Measurements from ENCODE around the gene BRD3OS. TPM values are rescaled to one million over a fixed set of nuclear protein-coding genes. Genes with fewer than 3 reads are reported as not detected.

Gene BRD3OS
- total RNA-seq, 2 experiments from 2014 or later = 13.7 to 21.6 TPM

- Histone ChIP-seq H3K4me2 (ENCODE audit: low read length) (no peak overlapping the region), H3K9me2 (ENCODE audit: insufficient read depth, low read length) (no peaks in the 10 kb centered on the region), H3K9me3 (ENCODE audit: low read length) (no peaks in the 10 kb centered on the region), H2AFZ (ENCODE audit: low read length) (no peak overlapping the region), H3K79me2 (ENCODE audit: insufficient read depth, low read depth, low read length) (no peaks in the 10 kb centered on the region), H3K4me3 (ENCODE audit: low read depth, low read length, poor library complexity, severe bottlenecking) (no peak overlapping the region), H3K27ac (ENCODE audit: low read depth, low read length, poor library complexity, severe bottlenecking) (no peak overlapping the region), H3K4me1 (ENCODE audit: insufficient read depth, low read length, poor library complexity, severe bottlenecking) (peaks cover 8% of the 10 kb centered on the region), H4K20me1 (ENCODE audit: insufficient read depth, low read length) (no peaks in the 10 kb centered on the region), H3K36me3 (ENCODE audit: insufficient read depth, low read length) (peaks cover 18% of the 10 kb centered on the region; the same call in 1 of the 2 replicates)
- intact Hi-C loops (cut with micrococcal nuclease; ENCODE audit: unreplicated experiment) = no loop called here
- ChIA-PET POLR2A (interaction anchor here (0.6 kb wide), 1 partner anchor 112 kb away, joined by 6 read pairs; no protein-coding TSS in a partner anchor), CTCF (ENCODE audit: unreplicated experiment) (no interaction called here)
- DNase-seq (ENCODE audit: low spot score) = no peak
- no TSS peak for BruUV-seq (replicated peaks)
- no peak for TF ChIP-seq EZH2phosphoT487 (IDR thresholded peaks at IDR 0.05; ENCODE audit: borderline replicate concordance, low read depth, low read length)
- no peak for TF ChIP-seq CTCF (conservative IDR thresholded peaks at IDR 0.05; ENCODE audit: low read length)
Observed at GRCh38 chr9:134030821-134031470, 5.7 kb downstream of the BRD3OS start.

- no peak overlapping the region for H3K4me2 ChIP-seq (ENCODE audit: low read length)
- BruUV-seq (replicated peaks) = no TSS peak
- ChIA-PET POLR2A (no interaction called here), CTCF (ENCODE audit: unreplicated experiment) (no interaction called here)
- H3K9me2 ChIP-seq (ENCODE audit: insufficient read depth, low read length) = no peaks in the 10 kb centered on the region
- no peaks in the 10 kb centered on the region for H3K79me2 ChIP-seq (ENCODE audit: insufficient read depth, low read depth, low read length)
- no peaks in the 10 kb centered on the region for H3K9me3 ChIP-seq (ENCODE audit: low read length)
- no peak overlapping the region for H3K4me3 ChIP-seq (ENCODE audit: low read depth, low read length, poor library complexity, severe bottlenecking)
- peaks cover 18% of the 10 kb centered on the region; the same call in 1 of the 2 replicates for H3K36me3 ChIP-seq (ENCODE audit: insufficient read depth, low read length)
- no peak overlapping the region for H3K27ac ChIP-seq (ENCODE audit: low read depth, low read length, poor library complexity, severe bottlenecking)
- no peak for DNase-seq (ENCODE audit: low spot score)
- intact Hi-C loops (cut with micrococcal nuclease; ENCODE audit: unreplicated experiment) = no loop called here
- TF ChIP-seq CTCF (conservative IDR thresholded peaks at IDR 0.05; ENCODE audit: low read length) (no peak), EZH2phosphoT487 (IDR thresholded peaks at IDR 0.05; ENCODE audit: borderline replicate concordance, low read depth, low read length) (no peak)
- H3K4me1 ChIP-seq (ENCODE audit: insufficient read depth, low read length, poor library complexity, severe bottlenecking) = no peaks in the 10 kb centered on the region
- no peaks in the 10 kb centered on the region for H4K20me1 ChIP-seq (ENCODE audit: insufficient read depth, low read length)
- no peak overlapping the region for H2AFZ ChIP-seq (ENCODE audit: low read length)
Observed at GRCh38 chr9:134031783-134032182, 6.5 kb downstream of the BRD3OS start.

GRCh38 chr9:134032456-134033222 lies 7.4 kb downstream of the BRD3OS start:
- Histone ChIP-seq H3K4me3 (ENCODE audit: low read depth, low read length, poor library complexity, severe bottlenecking) (no peak overlapping the region), H3K9me2 (ENCODE audit: insufficient read depth, low read length) (no peaks in the 10 kb centered on the region), H3K4me2 (ENCODE audit: low read length) (no peak overlapping the region), H4K20me1 (ENCODE audit: insufficient read depth, low read length) (no peaks in the 10 kb centered on the region), H3K36me3 (ENCODE audit: insufficient read depth, low read length) (peaks cover 17% of the 10 kb centered on the region; the same call in 1 of the 2 replicates), H3K4me1 (ENCODE audit: insufficient read depth, low read length, poor library complexity, severe bottlenecking) (no peaks in the 10 kb centered on the region), H3K27ac (ENCODE audit: low read depth, low read length, poor library complexity, severe bottlenecking) (no peak overlapping the region), H2AFZ (ENCODE audit: low read length) (no peak overlapping the region), H3K9me3 (ENCODE audit: low read length) (no peaks in the 10 kb centered on the region), H3K79me2 (ENCODE audit: insufficient read depth, low read depth, low read length) (no peaks in the 10 kb centered on the region)
- DNase-seq (ENCODE audit: low spot score) = no peak
- POLR2A ChIA-PET = interaction anchor here (0.6 to 0.7 kb wide), 2 partner anchors 329 to 857 kb away, joined by 3 to 4 read pairs; no protein-coding TSS in a partner anchor
- intact Hi-C loops (cut with micrococcal nuclease; ENCODE audit: unreplicated experiment) = no loop called here
- CTCF ChIA-PET (ENCODE audit: unreplicated experiment) = no interaction called here
- TF ChIP-seq EZH2phosphoT487 (IDR thresholded peaks at IDR 0.05; ENCODE audit: borderline replicate concordance, low read depth, low read length) (no peak), CTCF (conservative IDR thresholded peaks at IDR 0.05; ENCODE audit: low read length) (no peak)
- TSS peak; percentile 56 for BruUV-seq (replicated peaks)

All from OCI-LY7 (cell line).